Erythroblast (primary cell): ENCODE data around the gene NID2.

Experiments used
- GATA1 ChIP-seq: IDR thresholded peaks from 2 replicates; pipeline ENCODE4 v1.6.1; 2011; ENCODE audit warnings: low read depth, mild to moderate bottlenecking, control low read depth, low read length, moderate library complexity
- POLR2A ChIP-seq: IDR thresholded peaks from 2 replicates; pipeline ENCODE4 v1.6.1; 2011; ENCODE audit warnings: mild to moderate bottlenecking, low read length

DNA sequence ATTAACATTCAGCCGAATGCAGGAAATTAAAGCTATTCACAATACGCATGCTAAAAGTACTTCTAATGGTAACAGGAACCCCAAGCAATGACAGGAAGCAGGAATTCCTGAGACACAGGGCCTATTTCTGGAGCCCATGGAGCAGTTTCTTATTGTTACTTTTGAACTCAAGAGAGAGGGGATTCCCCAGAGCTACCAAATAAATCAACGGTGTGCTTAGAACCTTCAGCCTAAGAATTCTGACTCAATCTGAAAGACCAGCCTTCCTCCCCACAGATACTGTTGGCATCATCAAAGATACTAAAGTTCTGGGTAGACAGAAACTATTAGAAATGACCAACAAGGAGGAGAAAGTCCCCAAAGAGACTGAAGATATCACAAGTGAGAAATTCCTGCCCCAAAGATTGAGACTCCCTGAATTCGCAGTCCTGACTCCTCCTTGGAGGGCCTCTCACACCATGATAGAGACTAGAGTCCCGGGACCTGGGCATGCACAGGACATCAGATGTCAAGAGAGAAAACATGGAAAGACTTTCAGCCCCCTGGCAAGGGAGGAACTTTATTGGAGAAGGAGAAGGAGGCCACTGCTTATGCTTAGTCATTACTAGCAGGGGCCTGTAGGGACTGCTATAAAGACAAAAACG is 46.8 kb downstream of the NID2 start:
- no peak for TF ChIP-seq POLR2A
- no peak for TF ChIP-seq GATA1
